Gastrocnemius medialis (tissue), 4 donors: ENCODE results near the gene ZC3H12C.

ENCODE experiments used
- CTCF ChIP-seq, 5 experiments: fragments of 450-650 bp in 3 of 5; fragments of 200-600 bp in 2 of 5; sonication (generic) in 2 of 5; IDR thresholded peaks in 4 of 5; conservative IDR thresholded peaks in 1 of 5; 1 replicate in 4 of 5; 2 replicates in 1 of 5; pipeline ENCODE4 v1.5.1; 2016 to 2019; ENCODE audit warnings: antibody characterized with exemption in 5 of 5, mild to moderate bottlenecking in 3 of 5, moderate library complexity in 3 of 5
- POLR2A ChIP-seq, 2 donors: fragments of 450-650 bp; IDR thresholded peaks; one replicate each; pipeline ENCODE4 v1.6.1; 2017; ENCODE audit warnings: antibody characterized with exemption in 2 of 2, mild to moderate bottlenecking in 2 of 2, moderate library complexity in 2 of 2

GRCh38 chr11:110186456-110186855, 93.3 kb downstream of the ZC3H12C start:
- TF ChIP-seq POLR2A (IDR thresholded peaks at IDR 0.05), result no peak
- TF ChIP-seq CTCF (IDR thresholded peaks at IDR 0.05 in 4 of 5, conservative IDR thresholded peaks at IDR 0.05 in 1 of 5), result no peak
